Lower lobe of right lung (tissue), 2 donors: ENCODE results near the gene TARP.
"Not testable (repeated sequence)": the region's sequence is repeated elsewhere in the genome, so short reads cannot be mapped to it uniquely, and the experiment has no call there.

Source experiments
- ATAC-seq, 2 donors: fragments of 200-7000 bp; cut with Tn5 transposase; one replicate each; pipeline ENCODE4 v1.9.1; 2020 to 2022; ENCODE audit warnings: mild to moderate bottlenecking in 2 of 2, moderate library complexity in 2 of 2
- DNase-seq: peaks from one replicate; pipeline ENCODE4 v3.0.0-alpha.2; 2020
- H3K27ac ChIP-seq: fragments of 200-600 bp; one replicate; pipeline ENCODE4 v1.8.0; 2022
- H3K27me3 ChIP-seq: fragments of 200-600 bp; one replicate; pipeline ENCODE4 v1.8.0; 2022; ENCODE audit warnings: low read depth
- H3K36me3 ChIP-seq: fragments of 200-600 bp; one replicate; pipeline ENCODE4 v1.8.0; 2022; ENCODE audit warnings: mild to moderate bottlenecking
- H3K4me1 ChIP-seq: fragments of 200-600 bp; one replicate; pipeline ENCODE4 v1.8.0; 2022
- H3K4me3 ChIP-seq: fragments of 200-600 bp; one replicate; pipeline ENCODE4 v1.8.0; 2022; ENCODE audit warnings: mild to moderate bottlenecking
- H3K9me3 ChIP-seq: fragments of 200-600 bp; one replicate; pipeline ENCODE4 v1.8.0; 2022
- intact Hi-C: fragments of 100-400 bp; cut with DNase I; formaldehyde crosslinking; loops from one replicate; pipeline ENCODE4 v1.11.0; 2022
- TF ChIP-seq, protein P1 (sequence below): fragments of 200-600 bp; IDR thresholded peaks from one replicate; pipeline ENCODE4 v1.8.0; 2022; ENCODE audit warnings: antibody characterized with exemption, mild to moderate bottlenecking
- donor health status: DM: no; HTN: yes; CAD: no; lungs with severe emphysema.

TARP gene

DNA sequence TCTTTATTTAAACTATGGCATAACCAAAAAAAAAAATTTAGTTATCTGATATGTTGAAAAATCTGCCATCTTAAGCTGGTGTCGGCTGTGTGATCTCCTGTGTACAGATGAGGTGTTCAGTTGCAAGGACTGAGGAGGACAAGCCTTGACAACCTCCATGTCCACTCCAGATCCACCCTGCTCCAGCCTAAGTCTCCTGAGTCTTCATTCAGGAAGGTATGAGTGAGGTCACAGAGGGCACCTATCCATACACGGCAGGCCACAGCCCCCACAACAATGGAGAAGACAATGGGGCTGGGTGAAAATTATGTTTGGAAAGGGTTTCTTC is 16.1 kb downstream of the TARP start:
- Histone ChIP-seq H3K27ac (no peak overlapping the region), H3K4me1 (no peaks in the 10 kb centered on the region), H3K27me3 (no peaks in the 10 kb centered on the region), H3K4me3 (no peak overlapping the region), H3K9me3 (no peaks in the 10 kb centered on the region), H3K36me3 (no peaks in the 10 kb centered on the region)
- DNase-seq (no peak), ATAC-seq (peak; percentile 43 to 60)
- TF ChIP-seq, protein P1, sequence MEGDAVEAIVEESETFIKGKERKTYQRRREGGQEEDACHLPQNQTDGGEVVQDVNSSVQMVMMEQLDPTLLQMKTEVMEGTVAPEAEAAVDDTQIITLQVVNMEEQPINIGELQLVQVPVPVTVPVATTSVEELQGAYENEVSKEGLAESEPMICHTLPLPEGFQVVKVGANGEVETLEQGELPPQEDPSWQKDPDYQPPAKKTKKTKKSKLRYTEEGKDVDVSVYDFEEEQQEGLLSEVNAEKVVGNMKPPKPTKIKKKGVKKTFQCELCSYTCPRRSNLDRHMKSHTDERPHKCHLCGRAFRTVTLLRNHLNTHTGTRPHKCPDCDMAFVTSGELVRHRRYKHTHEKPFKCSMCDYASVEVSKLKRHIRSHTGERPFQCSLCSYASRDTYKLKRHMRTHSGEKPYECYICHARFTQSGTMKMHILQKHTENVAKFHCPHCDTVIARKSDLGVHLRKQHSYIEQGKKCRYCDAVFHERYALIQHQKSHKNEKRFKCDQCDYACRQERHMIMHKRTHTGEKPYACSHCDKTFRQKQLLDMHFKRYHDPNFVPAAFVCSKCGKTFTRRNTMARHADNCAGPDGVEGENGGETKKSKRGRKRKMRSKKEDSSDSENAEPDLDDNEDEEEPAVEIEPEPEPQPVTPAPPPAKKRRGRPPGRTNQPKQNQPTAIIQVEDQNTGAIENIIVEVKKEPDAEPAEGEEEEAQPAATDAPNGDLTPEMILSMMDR: no peak
- intact Hi-C loops: no loop called here

DNA sequence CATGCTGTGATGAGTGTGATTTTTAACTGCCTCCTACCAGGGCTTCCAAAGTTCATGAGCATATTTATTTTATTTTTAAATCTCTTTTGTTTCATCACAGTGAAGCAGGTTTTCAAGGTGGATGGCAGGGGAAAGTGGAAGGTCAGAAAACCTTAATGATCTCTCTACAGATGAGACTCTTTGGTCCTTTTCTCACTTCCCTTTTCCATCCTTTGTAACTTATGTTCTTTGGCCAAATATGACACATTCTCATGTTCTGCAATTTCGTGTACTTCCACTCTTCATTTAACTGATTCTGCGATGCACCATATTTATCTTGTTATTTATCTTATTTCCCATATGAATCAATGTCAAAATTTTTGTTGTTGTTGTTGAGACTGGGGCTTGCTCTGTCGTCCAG is 23.6 kb downstream of the TARP start:
- H3K4me1 ChIP-seq, H3K27me3 ChIP-seq, H3K9me3 ChIP-seq, H3K36me3 ChIP-seq, intact Hi-C loops, ATAC-seq, H3K4me3 ChIP-seq, H3K27ac ChIP-seq, DNase-seq: not testable (repeated sequence)

DNA sequence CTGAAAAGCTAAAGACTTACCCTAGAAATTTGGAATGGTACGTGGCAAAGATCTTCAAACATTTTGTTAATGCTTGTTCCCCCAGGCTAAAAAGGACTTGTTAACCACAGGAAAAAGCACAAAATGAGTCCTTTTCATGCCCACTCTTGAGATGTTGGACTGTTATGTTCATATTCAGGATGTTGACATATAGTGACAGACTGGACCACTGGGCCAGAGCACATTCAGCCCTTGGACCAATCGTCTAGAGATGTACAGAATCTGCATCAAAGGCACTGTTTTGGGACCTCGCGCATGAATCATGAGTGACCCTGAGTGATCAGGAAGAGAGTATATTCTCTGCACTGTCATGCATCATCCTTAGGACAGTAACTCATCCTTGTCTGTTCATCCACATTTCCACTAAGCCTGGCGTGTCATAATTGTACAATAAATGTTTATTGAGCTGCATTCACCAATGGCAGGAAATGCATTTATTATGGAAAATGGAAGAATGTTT is 25.3 kb downstream of the TARP start:
- no peak for ATAC-seq
- Histone ChIP-seq H3K36me3 (no peaks in the 10 kb centered on the region), H3K4me3 (no peak overlapping the region), H3K9me3 (no peaks in the 10 kb centered on the region), H3K4me1 (no peaks in the 10 kb centered on the region), H3K27ac (no peak overlapping the region), H3K27me3 (no peaks in the 10 kb centered on the region)
- TF ChIP-seq, protein P1: no peak
- intact Hi-C loops: no loop called here
- DNase-seq: no peak

GRCh38 chr7:38245409-38245977 is 27.9 kb downstream of the TARP start:
- Histone ChIP-seq H3K4me3 (no peak overlapping the region), H3K9me3 (no peaks in the 10 kb centered on the region), H3K27me3 (no peaks in the 10 kb centered on the region), H3K27ac (peak overlapping the region; percentile 49), H3K36me3 (no peaks in the 10 kb centered on the region), H3K4me1 (no peaks in the 10 kb centered on the region)
- TF ChIP-seq, protein P1: no peak
- intact Hi-C loops: no loop called here
- DNase-seq (no peak), ATAC-seq (peak; percentile 81 to 82)

GRCh38 chr7:38244516-38244915 is 28.9 kb downstream of the TARP start:
- ATAC-seq (no peak), DNase-seq (no peak)
- intact Hi-C loops: no loop called here

DNA sequence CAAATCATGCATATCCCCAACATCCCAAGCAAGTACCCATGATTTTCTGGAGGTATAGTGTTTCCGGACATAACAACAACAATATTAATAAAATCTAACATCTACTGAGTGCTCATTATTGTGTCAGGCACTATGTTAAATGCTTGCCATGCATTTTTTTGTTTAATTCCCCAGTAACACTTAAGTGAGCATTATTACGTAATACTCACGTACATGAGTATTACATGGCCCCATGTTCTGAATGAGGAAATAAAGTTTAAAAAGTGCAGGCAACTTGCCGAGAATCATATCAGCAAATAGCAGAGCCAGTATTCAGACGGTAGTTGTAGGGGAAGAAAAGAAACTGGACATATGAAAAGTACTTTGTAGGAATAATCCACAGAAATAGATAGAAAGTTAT is 30.1 kb downstream of the TARP start:
- H3K4me3 ChIP-seq, intact Hi-C loops, DNase-seq, H3K4me1 ChIP-seq, H3K36me3 ChIP-seq, H3K9me3 ChIP-seq, H3K27me3 ChIP-seq: not testable (repeated sequence)
- ATAC-seq: peak; percentile 57 to 74
- H3K27ac ChIP-seq: peak overlapping the region; percentile 49

More at GRCh38 chr7:38244516-38244915, 28.9 kb downstream of the TARP start:
- H3K4me1 ChIP-seq: no peaks in the 10 kb centered on the region
- H3K27ac ChIP-seq: no peak overlapping the region
- no peaks in the 10 kb centered on the region for H3K27me3 ChIP-seq
- TF ChIP-seq, protein P1: no peak
- H3K36me3 ChIP-seq: no peaks in the 10 kb centered on the region
- H3K9me3 ChIP-seq: no peaks in the 10 kb centered on the region
- H3K4me3 ChIP-seq: no peak overlapping the region

GRCh38 chr7:38242814-38243213 is 30.6 kb downstream of the TARP start:
- TF ChIP-seq, protein P1: no peak
- DNase-seq (no peak), ATAC-seq (no peak)
- Histone ChIP-seq H3K36me3 (no peaks in the 10 kb centered on the region), H3K27ac (peak overlapping the region; percentile 49), H3K4me1 (no peaks in the 10 kb centered on the region), H3K27me3 (no peaks in the 10 kb centered on the region), H3K4me3 (no peak overlapping the region), H3K9me3 (no peaks in the 10 kb centered on the region)
- intact Hi-C loops: no loop called here
